Inflammatory macrophage treated with lipopolysaccharide for 1 hour (primary cell): ENCODE results near the gene RGS3.

Experiments
- DNase-seq, 2 donors: peaks; one replicate each; pipeline ENCODE4 v3.0.0-alpha.2; 2020 to 2022

The RGS3 gene

GRCh38 chr9:113492343-113493202 lies 29.0 kb downstream of the RGS3 start:
- DNase-seq: no peak

DNA sequence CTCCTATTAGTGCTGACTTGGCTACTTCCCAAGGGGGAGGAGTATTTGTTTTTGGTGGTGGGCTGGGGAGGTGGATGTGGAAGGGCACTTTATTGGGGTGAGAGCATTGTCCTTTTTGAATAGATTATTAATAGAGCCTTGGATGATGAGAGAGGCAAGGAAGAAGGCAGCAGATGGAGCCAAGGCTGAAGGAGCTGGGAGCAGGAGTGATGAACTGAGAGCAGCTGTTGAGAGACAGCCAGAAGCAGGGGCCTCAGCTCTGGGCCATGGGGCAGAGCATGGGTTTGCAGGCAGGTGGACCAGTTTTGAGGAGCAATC lies 29.6 kb downstream of the RGS3 start:
- no peak for DNase-seq

- no peak for DNase-seq
Observed at GRCh38 chr9:113495526-113495925, 32.0 kb downstream of the RGS3 start.

GRCh38 chr9:113497051-113497450 lies 33.5 kb downstream of the RGS3 start:
- DNase-seq: no peak

- DNase-seq: no peak
Observed at GRCh38 chr9:113499153-113499875, 35.8 kb downstream of the RGS3 start.

DNA sequence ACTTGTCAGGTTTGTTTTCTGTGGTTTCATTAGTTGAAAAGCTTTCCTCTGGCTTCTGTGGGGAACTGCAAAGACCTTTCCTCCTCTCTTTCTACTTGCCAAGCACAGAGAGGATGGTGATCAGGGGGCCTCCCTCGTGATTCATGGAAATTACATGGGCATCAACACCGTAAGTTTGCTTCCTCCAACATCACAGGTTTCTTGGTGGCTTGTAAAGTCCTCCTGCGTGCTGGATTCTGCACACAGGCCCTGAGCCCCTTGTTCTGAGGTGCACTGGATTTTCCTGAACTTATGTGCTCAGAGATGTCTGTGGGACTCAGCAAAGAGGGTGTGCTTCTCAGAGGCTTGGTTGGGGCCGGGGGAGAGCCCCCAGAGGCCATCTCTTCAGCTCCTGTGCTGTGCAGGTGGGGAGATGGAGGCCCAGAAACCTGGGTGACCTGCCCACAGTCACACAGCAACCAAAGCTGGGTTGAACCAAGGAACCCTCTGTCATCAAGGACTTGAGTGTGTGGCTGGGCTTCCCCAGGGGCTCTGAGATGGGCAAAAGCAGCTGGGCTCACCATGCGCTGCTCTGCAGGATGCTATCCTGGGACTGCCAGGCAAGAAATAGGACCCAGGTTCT lies 36.5 kb downstream of the RGS3 start:
- DNase-seq: no peak

DNA sequence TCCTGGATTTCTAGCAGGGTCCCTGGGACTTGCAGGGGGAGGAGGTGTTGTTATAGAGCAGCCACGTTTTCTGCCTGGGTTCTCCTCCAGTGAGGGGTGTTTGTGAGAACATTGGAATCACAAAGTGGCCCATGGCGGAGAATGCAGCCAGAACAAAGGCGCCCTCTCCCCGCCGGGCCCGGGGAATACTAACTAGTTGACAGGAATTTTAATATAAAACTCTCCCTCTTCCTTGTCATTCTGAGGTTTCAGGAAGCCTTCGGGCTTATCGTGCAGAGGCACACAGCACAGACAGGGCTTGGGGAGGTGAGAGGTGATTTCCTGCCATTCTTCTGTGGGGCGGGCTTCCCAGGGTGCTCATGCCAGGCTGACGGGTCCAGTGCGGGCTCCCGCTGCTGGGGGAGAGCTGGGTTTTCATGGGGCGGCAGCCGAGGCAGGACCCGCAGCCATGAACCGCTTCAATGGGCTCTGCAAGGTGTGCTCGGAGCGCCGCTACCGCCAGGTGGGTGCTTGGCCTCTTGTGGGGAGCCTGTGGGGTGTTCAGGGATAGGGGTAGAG lies 37.7 kb downstream of the RGS3 start:
- no peak for DNase-seq

DNA sequence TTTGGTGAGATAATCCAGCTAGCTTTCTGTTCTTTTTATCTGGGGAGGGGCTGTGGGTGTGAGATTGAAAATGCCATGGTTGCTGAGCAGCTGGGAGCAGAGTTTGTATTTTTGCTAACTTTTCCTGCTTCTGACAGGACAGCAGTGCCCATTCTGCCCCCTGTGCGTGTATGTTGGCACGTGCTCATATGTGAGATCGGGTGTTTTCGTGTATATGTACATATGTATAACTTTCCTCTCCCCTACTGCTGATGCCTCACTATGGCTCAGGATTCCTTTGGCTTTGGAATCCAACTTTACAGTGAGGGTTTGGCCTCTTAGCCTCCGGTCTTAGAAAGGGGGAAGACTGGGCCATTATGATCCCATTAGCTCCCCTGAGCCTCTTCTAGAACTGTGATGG lies 38.3 kb downstream of the RGS3 start:
- DNase-seq: no peak

DNA sequence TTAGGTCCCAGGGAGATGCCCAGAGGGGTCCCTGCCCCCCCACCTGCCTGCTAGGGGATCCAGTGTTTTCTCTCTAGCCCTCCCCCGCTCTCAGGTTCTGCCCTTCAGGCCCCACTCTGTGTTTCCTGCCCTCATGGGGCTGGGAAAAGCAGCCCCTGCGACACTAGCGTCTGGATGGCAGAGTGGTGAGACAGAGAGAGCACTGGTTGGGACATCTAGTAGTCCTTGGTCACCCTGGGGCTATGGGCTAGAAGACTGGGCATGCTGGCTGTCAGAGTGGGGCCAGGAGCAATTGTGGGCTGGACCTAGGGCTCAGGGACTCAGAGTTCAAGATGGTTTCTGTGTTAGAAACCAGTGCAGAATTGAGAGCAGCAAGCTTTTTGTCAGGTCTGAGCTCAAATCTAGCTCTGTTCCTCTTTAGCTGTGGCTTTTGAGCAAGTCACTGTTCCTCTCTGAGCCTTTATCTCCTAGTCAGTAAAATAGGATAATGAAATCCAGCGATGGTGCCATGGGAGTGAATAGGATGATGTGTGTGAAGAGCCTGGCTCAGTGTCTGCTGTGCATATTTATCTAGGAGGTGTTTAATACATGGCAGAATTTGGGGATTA lies 39.0 kb downstream of the RGS3 start:
- no peak for DNase-seq

DNA sequence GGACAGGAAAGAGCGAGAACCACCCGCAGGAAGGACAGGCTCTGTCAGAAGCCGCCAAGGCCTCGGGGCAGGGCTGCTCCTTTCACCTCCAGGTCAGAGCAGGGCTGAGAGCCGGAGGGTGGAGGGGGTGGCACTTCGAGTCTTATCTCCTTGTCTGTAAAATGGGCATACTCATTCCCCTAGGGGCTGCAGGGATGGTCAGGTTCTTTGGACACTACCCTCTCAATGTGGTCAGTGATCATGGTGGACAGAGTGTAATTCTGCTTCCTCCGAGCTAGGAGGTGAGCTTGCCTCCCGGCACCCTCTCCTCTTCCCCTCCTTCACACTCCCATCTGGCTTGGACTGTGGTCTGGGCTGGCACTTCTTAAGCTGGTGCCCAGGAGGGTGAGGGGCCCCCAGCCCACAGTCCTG lies 39.6 kb downstream of the RGS3 start:
- no peak for DNase-seq

DNA sequence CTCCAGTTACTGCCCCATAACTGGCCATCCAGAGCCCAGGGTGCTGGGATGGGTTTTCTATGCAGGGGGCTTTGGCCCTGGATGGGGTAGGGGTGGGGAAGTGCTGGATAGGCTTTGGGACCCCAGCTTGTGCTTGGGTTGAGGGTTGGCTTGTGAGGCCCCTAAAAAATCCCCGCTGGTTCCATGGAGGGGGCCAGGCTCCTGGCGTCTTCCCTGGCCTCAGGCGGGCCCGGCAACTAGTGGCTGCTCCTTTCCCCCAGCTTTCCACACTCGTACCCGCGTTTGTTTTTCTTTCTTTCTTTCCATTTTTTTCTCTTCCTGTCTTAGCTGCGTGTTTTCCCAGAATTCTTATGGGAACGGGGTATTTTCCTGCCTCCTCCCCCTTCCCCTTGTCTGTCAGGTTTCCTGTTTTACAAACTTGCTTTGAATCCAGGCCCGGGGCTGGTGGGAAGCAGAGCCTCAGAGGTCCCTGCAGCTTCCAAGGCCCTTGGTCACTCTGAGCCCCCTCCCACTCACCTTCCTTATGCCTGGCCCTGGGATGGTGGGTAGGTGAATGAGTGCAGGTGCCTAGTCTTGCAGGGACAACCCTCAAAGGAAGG lies 40.2 kb downstream of the RGS3 start:
- no peak for DNase-seq

GRCh38 chr9:113504725-113505590 lies 41.4 kb downstream of the RGS3 start:
- DNase-seq: no peak

GRCh38 chr9:113506090-113506589 lies 42.6 kb downstream of the RGS3 start:
- no peak for DNase-seq

- no peak for DNase-seq
Observed at GRCh38 chr9:113507256-113507655, 43.7 kb downstream of the RGS3 start.

- no peak for DNase-seq
Observed at GRCh38 chr9:113508111-113508749, 44.7 kb downstream of the RGS3 start.

GRCh38 chr9:113509463-113509862 lies 45.9 kb downstream of the RGS3 start:
- DNase-seq: no peak

GRCh38 chr9:113511047-113511521 lies 47.6 kb downstream of the RGS3 start:
- no peak for DNase-seq

- DNase-seq: peak; percentile 39 to 45
Observed at GRCh38 chr9:113511856-113512761, 48.6 kb downstream of the RGS3 start.

DNA sequence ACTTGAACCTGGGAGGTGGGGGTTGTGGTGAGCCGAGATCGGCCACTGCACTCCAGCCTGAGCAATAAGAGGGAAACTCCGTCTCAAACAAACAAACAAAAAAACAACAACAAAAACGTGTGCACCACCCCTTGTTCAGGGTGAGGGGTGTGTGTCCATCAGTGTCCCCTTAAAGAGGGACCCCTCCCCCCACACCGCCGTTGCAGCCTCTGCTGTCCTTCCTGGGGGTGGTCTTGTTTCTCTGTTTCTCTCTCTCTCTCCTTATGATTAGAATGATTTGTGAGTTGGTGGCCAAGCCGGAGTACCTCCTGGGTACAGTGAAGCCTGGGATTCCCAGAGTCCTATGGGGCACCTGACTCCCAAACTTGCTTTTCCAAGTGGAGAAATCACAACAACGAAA lies 49.6 kb downstream of the RGS3 start:
- DNase-seq: no peak

- no peak for DNase-seq
Observed at GRCh38 chr9:113513536-113513935, 50.0 kb downstream of the RGS3 start.
